Common myeloid progenitor, CD34-positive (primary cell): ENCODE results near the gene LSAMP.

ENCODE experiments used
- CTCF ChIA-PET: fragments of 350-600 bp; sonication (Branson Sonifier 250); formaldehyde crosslinking; loops from one replicate; lab custom pipeline; 2021; ENCODE audit warnings: antibody characterized with exemption; lab: Charles Lee
- POLR2A ChIA-PET: fragments of 350-600 bp; sonication (Branson Sonifier 250); formaldehyde crosslinking; loops from one replicate; lab custom pipeline; 2021; ENCODE audit warnings: antibody characterized with exemption; lab: Charles Lee
- DNase-seq, 3 donors: peaks; one replicate each; pipeline versions ENCODE4 v3.0.0 to v3.0.0-alpha.2; 2013
- H3K27ac ChIP-seq, 2 experiments: 1 replicate in 1 of 2; 2 replicates in 1 of 2; pipeline ENCODE4 v1.7.0; 2013; ENCODE audit warnings: inconsistent platforms in 2 of 2, low read length in 2 of 2, mild to moderate bottlenecking in 2 of 2, low read depth in 1 of 2, moderate library complexity in 1 of 2; ENCODE audit not compliant: severe bottlenecking in 2 of 2, insufficient read depth in 1 of 2, poor library complexity in 1 of 2
- H3K27me3 ChIP-seq, 5 experiments: replicated peaks in 2 of 5; 1 replicate in 3 of 5; 2 replicates in 2 of 5; pipeline versions ENCODE4 v1.6.1 to v1.7.0; 2013; ENCODE audit warnings: low read length in 4 of 5, mild to moderate bottlenecking in 2 of 5, moderate library complexity in 2 of 5, inconsistent platforms in 1 of 5; ENCODE audit not compliant: insufficient read depth in 5 of 5, control insufficient read depth in 4 of 5
- H3K36me3 ChIP-seq, 4 experiments: 1 replicate in 2 of 4; 2 replicates in 2 of 4; pipeline versions ENCODE4 v1.6.1 to v1.7.0; 2013; ENCODE audit warnings: low read length in 3 of 4, control low read depth in 1 of 4, mild to moderate bottlenecking in 1 of 4; ENCODE audit not compliant: control insufficient read depth in 4 of 4, insufficient read depth in 4 of 4
- H3K4me1 ChIP-seq, 4 experiments: 1 replicate in 3 of 4; 2 replicates in 1 of 4; pipeline versions ENCODE4 v1.6.1 to v1.7.1; 2013; ENCODE audit warnings: low read length in 3 of 4, mild to moderate bottlenecking in 3 of 4, control low read depth in 1 of 4, inconsistent platforms in 1 of 4, moderate library complexity in 1 of 4; ENCODE audit not compliant: control insufficient read depth in 4 of 4, insufficient read depth in 4 of 4; ENCODE audit errors: control extremely low read depth in 1 of 4
- H3K4me3 ChIP-seq, 7 experiments: 1 replicate in 4 of 7; 2 replicates in 3 of 7; pipeline versions ENCODE4 v1.5.1 to v1.7.0; 2013; ENCODE audit warnings: mild to moderate bottlenecking in 7 of 7, low read length in 6 of 7, moderate library complexity in 6 of 7, inconsistent platforms in 2 of 7, low read depth in 2 of 7, control low read depth in 1 of 7; ENCODE audit not compliant: insufficient read depth in 4 of 7, control insufficient read depth in 1 of 7; ENCODE audit errors: extremely low read depth in 1 of 7
- H3K9me3 ChIP-seq, 5 experiments: 1 replicate in 4 of 5; 2 replicates in 1 of 5; pipeline versions ENCODE4 v1.6.1 to v1.7.1; 2013; ENCODE audit warnings: low read length in 4 of 5, mild to moderate bottlenecking in 2 of 5, inconsistent platforms in 1 of 5, low read depth in 1 of 5, moderate library complexity in 1 of 5; ENCODE audit not compliant: control insufficient read depth in 4 of 5, insufficient read depth in 2 of 5; ENCODE audit errors: control extremely low read depth in 1 of 5
- WGBS: methylation state at CpG from one replicate; pipeline ENCODE4 v1.1.5; 2013; ENCODE audit not compliant: insufficient coverage; 5-methylcytosine and 5-hydroxymethylcytosine counted together

The LSAMP gene

DNA sequence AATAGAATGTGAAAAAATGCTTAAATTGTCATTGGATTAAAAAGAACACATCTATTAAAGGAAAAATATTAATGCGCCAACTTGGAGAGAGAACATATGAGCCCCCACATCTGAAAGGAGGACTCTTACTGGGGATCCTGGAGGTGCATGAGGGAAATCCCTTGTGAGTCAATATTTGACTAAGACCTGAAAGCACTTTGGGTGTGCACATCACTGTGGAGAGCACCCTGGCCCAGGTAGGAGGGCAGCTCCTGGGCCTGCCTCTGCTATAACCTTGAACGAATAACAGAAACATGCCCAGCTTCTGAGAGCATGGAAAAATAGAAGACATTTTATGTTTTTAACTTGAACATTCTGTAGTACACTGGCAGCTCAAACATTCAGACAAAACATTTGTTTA is 622.2 kb downstream of the LSAMP start:
- POLR2A ChIA-PET, result no interaction called here
- Histone ChIP-seq H3K9me3 (no peaks in the 10 kb centered on the region), H3K4me3 (no peak overlapping the region), H3K4me1 (peaks cover 0 to under 1% (median 0%) of the 10 kb centered on the region in 4 experiments), H3K27ac (no peak overlapping the region), H3K27me3 (peaks cover 0 to 1% (median 0%) of the 10 kb centered on the region in 5 experiments), H3K36me3 (no peaks in the 10 kb centered on the region)
- 100% methylated on average over 1 of the region's 2 CpGs for WGBS
- DNase-seq, result no peak
- CTCF ChIA-PET, result interaction anchor here (0.5 to 1.7 kb wide), 3 partner anchors 8 to 1722 kb away, joined by 3 to 4 read pairs (median 4); no protein-coding TSS in a partner anchor

- POLR2A ChIA-PET, result no interaction called here
- no peaks in the 10 kb centered on the region for H3K4me1 ChIP-seq
- no peak overlapping the region for H3K27ac ChIP-seq
- no peaks in the 10 kb centered on the region for H3K9me3 ChIP-seq
- no peak overlapping the region for H3K4me3 ChIP-seq
- peaks cover 0 to 1% (median 0%) of the 10 kb centered on the region in 5 experiments for H3K27me3 ChIP-seq
- DNase-seq, result no peak
- WGBS, result 100% methylated on average over 1 of the region's 3 CpGs
- H3K36me3 ChIP-seq, result no peaks in the 10 kb centered on the region
- CTCF ChIA-PET, result interaction anchor here (0.6 to 1.7 kb wide), 2 partner anchors 12 to 71 kb away, joined by 3 to 4 read pairs; no protein-coding TSS in a partner anchor
These were observed 622.7 kb downstream of the LSAMP start for GRCh38 chr3:115822579-115822978.

DNA sequence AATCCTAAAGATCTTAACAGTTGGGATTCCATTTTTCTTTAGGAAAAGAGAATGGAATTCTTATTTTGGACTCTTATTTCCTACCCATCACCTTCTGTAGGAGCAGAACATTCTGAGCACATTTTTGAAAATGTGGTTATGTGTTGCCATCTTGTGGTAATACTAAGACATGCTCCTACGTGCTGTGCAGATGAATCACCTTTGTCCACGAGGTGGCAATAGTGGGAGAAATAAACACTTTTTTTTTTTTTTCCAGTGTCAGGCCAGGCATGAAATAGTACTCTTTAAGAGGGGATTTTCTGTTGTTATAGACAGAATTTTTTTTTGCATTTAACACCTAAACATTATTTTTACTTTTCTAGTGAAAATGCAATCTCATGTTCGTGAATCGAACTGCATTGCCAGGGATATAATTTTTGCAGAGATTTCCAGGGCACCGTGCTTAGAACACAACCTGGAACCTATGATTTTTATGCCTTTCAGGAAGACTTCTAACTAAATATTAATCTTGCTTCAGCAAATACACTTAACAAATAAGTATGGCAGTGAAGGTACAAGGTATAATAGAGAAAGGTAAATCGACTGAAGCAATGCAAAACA is 625.4 kb downstream of the LSAMP start:
- DNase-seq, result peak; percentile 88 to 93 (median 88)
- H3K4me1 ChIP-seq, result no peaks in the 10 kb centered on the region
- ChIA-PET POLR2A (no interaction called here), CTCF (interaction anchor here (0.6 to 4.1 kb wide), 11 partner anchors 9 to 996 kb away, joined by 3 to 23 read pairs (median 6); no protein-coding TSS in a partner anchor)
- H3K9me3 ChIP-seq, result no peaks in the 10 kb centered on the region
- H3K27ac ChIP-seq, result no peak overlapping the region
- H3K4me3 ChIP-seq, result no peak overlapping the region
- peaks cover 0 to 1% (median 0%) of the 10 kb centered on the region in 5 experiments for H3K27me3 ChIP-seq
- no peaks in the 10 kb centered on the region for H3K36me3 ChIP-seq
- WGBS, result 100% methylated on average over 1 of the region's 6 CpGs

DNA sequence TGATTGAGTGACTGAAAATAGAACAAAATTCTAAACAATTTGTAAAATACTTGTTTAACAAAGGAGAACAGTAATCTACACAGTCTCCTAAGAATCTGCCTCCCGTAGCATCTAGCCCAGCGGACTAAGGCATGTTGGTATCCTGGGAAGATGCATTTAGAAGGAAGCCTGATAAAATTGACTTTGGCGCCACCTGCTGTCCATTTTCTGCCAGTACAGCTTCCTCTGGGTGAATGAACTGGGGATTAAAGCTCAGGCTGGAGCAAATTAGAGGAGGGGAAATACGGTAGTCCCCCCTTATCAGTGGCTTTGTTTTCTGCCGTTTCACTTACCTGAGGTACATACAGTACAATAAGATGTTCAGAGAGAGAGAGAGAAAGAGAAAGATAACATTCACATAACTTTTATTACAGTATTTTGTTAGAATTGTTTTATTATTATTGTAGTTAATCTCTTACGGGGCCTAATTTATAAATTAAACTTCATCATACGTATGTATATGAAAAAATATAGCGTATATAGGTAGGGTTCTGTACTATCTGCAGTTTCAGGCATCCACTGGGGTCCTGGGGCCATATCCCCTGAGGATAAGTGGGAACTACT is 630.4 kb downstream of the LSAMP start:
- H3K9me3 ChIP-seq, result no peaks in the 10 kb centered on the region
- H3K4me1 ChIP-seq, result no peaks in the 10 kb centered on the region
- H3K27me3 ChIP-seq, result peaks cover 0 to 5% (median 2%) of the 10 kb centered on the region in 5 experiments
- ChIA-PET CTCF (interaction anchor here (0.7 to 1.9 kb wide), 10 partner anchors 9 to 603 kb away, joined by 3 to 12 read pairs (median 4); no protein-coding TSS in a partner anchor), POLR2A (no interaction called here)
- no peak overlapping the region for H3K27ac ChIP-seq
- H3K4me3 ChIP-seq, result no peak overlapping the region
- DNase-seq, result peak; percentile 49 to 67 (median 51)
- WGBS, result 14% methylated on average over 3 of the region's 8 CpGs
- no peaks in the 10 kb centered on the region for H3K36me3 ChIP-seq

DNA sequence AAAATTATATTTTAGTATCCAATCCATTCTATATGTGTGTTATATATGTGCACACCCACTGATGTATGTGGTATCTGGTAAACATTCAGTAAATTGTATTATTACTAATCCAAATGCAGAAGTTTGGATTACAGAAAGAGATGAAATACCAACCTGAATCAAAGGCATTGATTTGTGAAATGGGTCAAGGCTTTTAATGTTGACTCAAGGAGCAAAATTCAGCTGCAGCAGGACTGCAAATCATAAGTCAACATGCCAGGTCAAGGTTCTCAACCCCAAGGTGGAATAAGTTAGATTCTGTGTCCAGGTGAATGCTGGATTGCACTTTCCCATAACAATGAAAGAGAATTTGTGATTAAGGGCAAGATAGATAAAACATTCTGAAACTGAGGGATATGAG is 631.3 kb downstream of the LSAMP start:
- ChIA-PET CTCF (interaction anchor here (1.0 to 2.4 kb wide), 3 partner anchors 11 to 589 kb away, joined by 3 to 11 read pairs (median 3); no protein-coding TSS in a partner anchor), POLR2A (no interaction called here)
- no peak for DNase-seq
- Histone ChIP-seq H3K9me3 (no peaks in the 10 kb centered on the region), H3K36me3 (no peaks in the 10 kb centered on the region), H3K4me3 (no peak overlapping the region), H3K27me3 (peaks cover 0 to 7% (median 5%) of the 10 kb centered on the region in 5 experiments), H3K27ac (no peak overlapping the region), H3K4me1 (no peaks in the 10 kb centered on the region)

DNA sequence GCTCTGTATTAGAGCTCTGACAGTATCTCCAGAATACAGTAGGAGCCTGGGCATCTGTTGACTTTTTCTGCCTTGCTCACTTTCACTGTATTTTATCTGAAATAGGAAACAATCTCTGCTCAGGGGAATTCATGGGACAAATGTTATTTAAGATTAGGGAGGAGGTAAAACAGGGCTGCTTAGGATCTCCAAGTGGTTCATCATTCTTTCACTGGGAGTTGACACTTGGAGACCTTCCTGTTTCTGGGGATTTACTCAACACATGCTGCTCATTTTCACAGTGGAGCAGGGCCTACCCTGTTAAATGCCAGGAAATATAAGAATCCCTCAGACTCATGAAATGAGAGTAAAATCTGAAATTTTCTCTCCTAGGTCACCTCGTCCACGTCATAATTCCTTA is 636.5 kb downstream of the LSAMP start:
- Histone ChIP-seq H3K27me3 (peaks cover 0 to 7% (median 7%) of the 10 kb centered on the region in 5 experiments), H3K9me3 (no peaks in the 10 kb centered on the region), H3K4me3 (no peak overlapping the region), H3K4me1 (no peaks in the 10 kb centered on the region), H3K27ac (no peak overlapping the region), H3K36me3 (no peaks in the 10 kb centered on the region)
- POLR2A ChIA-PET, result no interaction called here
- DNase-seq, result no peak
- CTCF ChIA-PET, result interaction anchor here (3.0 kb wide), 1 partner anchor 9 kb away, joined by 10 read pairs; no protein-coding TSS in a partner anchor
- 94% methylated on average over 2 of the region's 2 CpGs for WGBS

DNA sequence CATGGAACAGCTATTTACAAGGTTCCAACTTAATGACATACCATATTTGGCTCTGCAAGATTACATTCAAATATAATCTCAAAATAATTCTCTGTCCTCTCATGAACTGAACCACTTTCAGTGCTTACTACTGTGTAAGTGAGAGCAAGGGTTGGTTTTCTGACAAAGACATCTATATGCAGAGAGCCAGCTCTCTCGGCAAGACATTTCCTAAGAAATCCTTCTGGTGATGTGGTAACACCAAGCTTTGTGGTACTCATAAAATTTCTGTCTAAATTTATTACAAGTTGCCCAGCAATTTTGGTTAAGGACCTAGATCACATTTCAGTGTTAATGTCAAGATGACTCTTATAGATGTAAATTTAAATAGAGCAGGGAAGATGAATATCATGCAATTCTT is 637.0 kb downstream of the LSAMP start:
- ChIA-PET CTCF (interaction anchor here (3.0 kb wide), 1 partner anchor 10 kb away, joined by 10 read pairs; no protein-coding TSS in a partner anchor), POLR2A (interaction anchor here (0.8 kb wide), 1 partner anchor 16 kb away, joined by 5 read pairs; no protein-coding TSS in a partner anchor)
- Histone ChIP-seq H3K4me3 (no peak overlapping the region), H3K27me3 (peaks cover 2 to 7% (median 7%) of the 10 kb centered on the region in 5 experiments), H3K9me3 (no peaks in the 10 kb centered on the region), H3K36me3 (no peaks in the 10 kb centered on the region), H3K27ac (no peak overlapping the region), H3K4me1 (no peaks in the 10 kb centered on the region)
- no CpG with 5 or more reads among the region's 1 CpG for WGBS
- DNase-seq, result no peak
